G401.6 (cell line): ENCODE data around the gene BTF3.

Experiments used
- FAIRE-seq: peaks from 2 replicates; lab custom pipeline; 2012; peaks lifted over from hg19 to GRCh38; lab: Jason Lieb, UNC

BTF3 gene

GRCh38 chr5:73525606-73526203 lies 27.5 kb downstream of the BTF3 start:
- no peak for FAIRE-seq

GRCh38 chr5:73528248-73528647 lies 30.0 kb downstream of the BTF3 start:
- no peak for FAIRE-seq

- no peak for FAIRE-seq
These were observed 30.8 kb downstream of the BTF3 start for GRCh38 chr5:73529081-73529480.

- no peak for FAIRE-seq
These were observed 33.1 kb downstream of the BTF3 start for GRCh38 chr5:73531356-73531755.

- no peak for FAIRE-seq
These were observed 34.0 kb downstream of the BTF3 start for GRCh38 chr5:73532195-73532594.

GRCh38 chr5:73534011-73534644 lies 35.9 kb downstream of the BTF3 start:
- no peak for FAIRE-seq

GRCh38 chr5:73534971-73535370 lies 36.7 kb downstream of the BTF3 start:
- FAIRE-seq = no peak

- no peak for FAIRE-seq
These were observed 41.5 kb downstream of the BTF3 start for GRCh38 chr5:73539730-73540129.

GRCh38 chr5:73540192-73540591 lies 42.0 kb downstream of the BTF3 start:
- no peak for FAIRE-seq

- FAIRE-seq = no peak
These were observed 43.8 kb downstream of the BTF3 start for GRCh38 chr5:73542020-73542419.

GRCh38 chr5:73544429-73545402 lies 46.5 kb downstream of the BTF3 start:
- FAIRE-seq = no peak

- FAIRE-seq = no peak
These were observed 47.1 kb downstream of the BTF3 start for GRCh38 chr5:73545403-73545779.

- no peak for FAIRE-seq
These were observed 51.8 kb downstream of the BTF3 start for GRCh38 chr5:73550016-73550415.

GRCh38 chr5:73552642-73553041 lies 54.4 kb downstream of the BTF3 start:
- no peak for FAIRE-seq
